GM23338 (cell line): ENCODE data around the gene FAM53B. TPM values are rescaled to one million over a fixed set of nuclear protein-coding genes. Genes with fewer than 3 reads are reported as not detected.

Experiments
- ATAC-seq: fragments of 200-7000 bp; cut with Tn5 transposase; 3 replicates; pipeline ENCODE4 v1.9.1; 2020
- DNase-seq: peaks from one replicate; pipeline ENCODE4 v3.0.0-alpha.2; 2015; ENCODE audit warnings: low spot score
- H2AFZ ChIP-seq: fragments of 200-600 bp; sonication (generic); 2 replicates; pipeline ENCODE4 v1.8.0; 2016; ENCODE audit warnings: antibody characterized with exemption, mild to moderate bottlenecking, moderate library complexity
- H3F3A ChIP-seq: fragments of 200-600 bp; sonication (generic); replicated peaks from 2 replicates; pipeline ENCODE4 v1.8.0; 2017; ENCODE audit warnings: antibody characterized with exemption, mixed run types, low read depth
- H3K27ac ChIP-seq: fragments of 200-600 bp; sonication (generic); 2 replicates; pipeline ENCODE4 v1.6.1; 2016; ENCODE audit warnings: low read depth
- H3K27me3 ChIP-seq: fragments of 200-600 bp; sonication (generic); 2 replicates; pipeline ENCODE4 v1.8.0; 2016; ENCODE audit warnings: mild to moderate bottlenecking, mixed run types, moderate library complexity; ENCODE audit not compliant: insufficient read depth
- H3K36me3 ChIP-seq: fragments of 200-600 bp; sonication (generic); 2 replicates; pipeline ENCODE4 v1.8.0; 2016; ENCODE audit warnings: mild to moderate bottlenecking; ENCODE audit not compliant: insufficient read depth
- H3K4me1 ChIP-seq: fragments of 200-600 bp; sonication (generic); 2 replicates; pipeline ENCODE4 v1.8.0; 2016; ENCODE audit warnings: mild to moderate bottlenecking, moderate library complexity; ENCODE audit not compliant: insufficient read depth
- H3K4me2 ChIP-seq: fragments of 200-600 bp; sonication (generic); 2 replicates; pipeline ENCODE4 v1.7.1; 2017; ENCODE audit warnings: mixed run types
- H3K4me3 ChIP-seq: fragments of 200-600 bp; sonication (generic); 2 replicates; pipeline ENCODE4 v1.6.1; 2016; ENCODE audit warnings: mixed run types
- H3K79me2 ChIP-seq: fragments of 200-600 bp; sonication (generic); replicated peaks from 2 replicates; pipeline ENCODE4 v1.8.0; 2017; ENCODE audit warnings: mild to moderate bottlenecking; ENCODE audit not compliant: insufficient read depth
- H3K9me2 ChIP-seq: fragments of 200-600 bp; sonication (generic); 2 replicates; pipeline ENCODE4 v1.8.0; 2017; ENCODE audit not compliant: insufficient read depth
- H4K20me1 ChIP-seq: fragments of 200-600 bp; sonication (generic); replicated peaks from 2 replicates; pipeline ENCODE4 v1.8.0; 2017; ENCODE audit warnings: mild to moderate bottlenecking; ENCODE audit not compliant: insufficient read depth
- H3K27ac Mint-ChIP-seq: 2 replicates; pipeline ENCODE4 v1.8.0; 2020; ENCODE audit warnings: inconsistent platforms, mild to moderate bottlenecking, moderate library complexity, mixed read lengths
- H3K27me3 Mint-ChIP-seq: 3 replicates; pipeline ENCODE4 v1.8.0; 2022; ENCODE audit warnings: low read depth, mild to moderate bottlenecking, moderate library complexity, mixed read lengths, inconsistent platforms; ENCODE audit not compliant: insufficient read depth, poor library complexity
- H3K36me3 Mint-ChIP-seq: 3 replicates; pipeline ENCODE4 v1.8.0; 2021; ENCODE audit warnings: low read depth, mild to moderate bottlenecking, inconsistent platforms, moderate library complexity, mixed read lengths
- H3K4me1 Mint-ChIP-seq: 3 replicates; pipeline ENCODE4 v1.8.0; 2020; ENCODE audit warnings: mild to moderate bottlenecking, inconsistent platforms, mixed read lengths
- H3K4me3 Mint-ChIP-seq: 3 replicates; pipeline ENCODE4 v1.8.0; 2021; ENCODE audit warnings: moderate library complexity, mild to moderate bottlenecking, inconsistent platforms, mixed read lengths
- H3K9me3 Mint-ChIP-seq: 3 replicates; pipeline ENCODE4 v1.8.0; 2020; ENCODE audit warnings: moderate library complexity, mild to moderate bottlenecking, inconsistent platforms, mixed read lengths
- ZNF331 ChIP-seq: fragments of 250-450 bp; sonication (Bioruptor Pico); IDR thresholded peaks from 2 replicates; pipeline ENCODE4 v1.5.0; 2020; ENCODE audit warnings: low read depth, mild to moderate bottlenecking, moderate library complexity
- polyA plus RNA-seq: library from polyadenylated mRNA; unstranded; fragments of >200 nt; fragmentation: Nextera tagmentation; extraction: Ambion mirVana; gene quantifications from 2 replicates; pipeline ENCODE4 v1.2.1, GENCODE V29; 2016
- total RNA-seq: library from RNA; depleted of rRNA; stranded (reverse); fragments of >200 nt; shearing (Covaris generic); gene quantifications from 2 replicates; pipeline ENCODE4 v1.2.3, GENCODE V29; 2014
- TF ChIP-seq, protein P1 (sequence below): fragments of 250-450 bp; sonication (Bioruptor Pico); IDR thresholded peaks from 2 replicates; pipeline ENCODE4 v1.5.0; 2020; ENCODE audit warnings: mild to moderate bottlenecking, moderate library complexity
- TF ChIP-seq, protein P2 (sequence below): IDR thresholded peaks from one replicate; pipeline ENCODE4 v1.6.1; 2018; ENCODE audit warnings: antibody characterized with exemption; ENCODE audit not compliant: unreplicated experiment

FAM53B gene
- total and polyA plus RNA-seq, 2 experiments from 2014 or later = 3.0 to 20.3 TPM

DNA sequence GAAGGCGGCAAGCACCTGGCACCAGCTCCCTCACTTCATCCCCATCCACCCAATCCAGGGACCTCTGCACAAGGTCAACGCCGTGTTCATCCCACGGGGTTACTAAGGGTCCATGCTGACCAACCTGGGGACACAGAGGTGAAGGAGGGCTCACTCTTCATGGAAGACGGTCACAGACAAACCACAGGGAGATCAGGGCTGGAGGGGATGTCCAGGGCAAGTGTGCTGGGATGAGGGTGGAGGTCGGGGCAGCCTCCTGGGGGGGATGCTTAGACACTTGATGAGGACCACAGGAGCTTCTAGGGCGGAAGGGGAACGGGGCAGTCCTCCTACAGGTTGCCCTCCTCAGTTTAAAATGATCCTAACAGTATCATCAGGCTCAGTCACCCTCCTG is 46.7 kb downstream of the FAM53B start:
- no peak overlapping the region for H3K4me3 ChIP-seq
- Mint-ChIP-seq H3K4me3 (no peak overlapping the region), H3K27ac (peak overlapping the region; percentile 52), H3K27me3 (peaks cover 4% of the 10 kb centered on the region), H3K9me3 (no peaks in the 10 kb centered on the region), H3K36me3 (peaks cover 4% of the 10 kb centered on the region; the same call in 2 of the 3 replicates), H3K4me1 (peaks cover 19% of the 10 kb centered on the region)
- H3K9me2 ChIP-seq = no peaks in the 10 kb centered on the region
- no peaks in the 10 kb centered on the region for H3K4me1 ChIP-seq
- no peak overlapping the region for H3K27ac ChIP-seq
- H3K27me3 ChIP-seq = no peaks in the 10 kb centered on the region
- ATAC-seq = no peak
- no peaks in the 10 kb centered on the region for H4K20me1 ChIP-seq
- DNase-seq = no peak
- no peak overlapping the region for H2AFZ ChIP-seq
- H3K36me3 ChIP-seq = no peaks in the 10 kb centered on the region
- H3K79me2 ChIP-seq = no peaks in the 10 kb centered on the region
- TF ChIP-seq, protein P1, sequence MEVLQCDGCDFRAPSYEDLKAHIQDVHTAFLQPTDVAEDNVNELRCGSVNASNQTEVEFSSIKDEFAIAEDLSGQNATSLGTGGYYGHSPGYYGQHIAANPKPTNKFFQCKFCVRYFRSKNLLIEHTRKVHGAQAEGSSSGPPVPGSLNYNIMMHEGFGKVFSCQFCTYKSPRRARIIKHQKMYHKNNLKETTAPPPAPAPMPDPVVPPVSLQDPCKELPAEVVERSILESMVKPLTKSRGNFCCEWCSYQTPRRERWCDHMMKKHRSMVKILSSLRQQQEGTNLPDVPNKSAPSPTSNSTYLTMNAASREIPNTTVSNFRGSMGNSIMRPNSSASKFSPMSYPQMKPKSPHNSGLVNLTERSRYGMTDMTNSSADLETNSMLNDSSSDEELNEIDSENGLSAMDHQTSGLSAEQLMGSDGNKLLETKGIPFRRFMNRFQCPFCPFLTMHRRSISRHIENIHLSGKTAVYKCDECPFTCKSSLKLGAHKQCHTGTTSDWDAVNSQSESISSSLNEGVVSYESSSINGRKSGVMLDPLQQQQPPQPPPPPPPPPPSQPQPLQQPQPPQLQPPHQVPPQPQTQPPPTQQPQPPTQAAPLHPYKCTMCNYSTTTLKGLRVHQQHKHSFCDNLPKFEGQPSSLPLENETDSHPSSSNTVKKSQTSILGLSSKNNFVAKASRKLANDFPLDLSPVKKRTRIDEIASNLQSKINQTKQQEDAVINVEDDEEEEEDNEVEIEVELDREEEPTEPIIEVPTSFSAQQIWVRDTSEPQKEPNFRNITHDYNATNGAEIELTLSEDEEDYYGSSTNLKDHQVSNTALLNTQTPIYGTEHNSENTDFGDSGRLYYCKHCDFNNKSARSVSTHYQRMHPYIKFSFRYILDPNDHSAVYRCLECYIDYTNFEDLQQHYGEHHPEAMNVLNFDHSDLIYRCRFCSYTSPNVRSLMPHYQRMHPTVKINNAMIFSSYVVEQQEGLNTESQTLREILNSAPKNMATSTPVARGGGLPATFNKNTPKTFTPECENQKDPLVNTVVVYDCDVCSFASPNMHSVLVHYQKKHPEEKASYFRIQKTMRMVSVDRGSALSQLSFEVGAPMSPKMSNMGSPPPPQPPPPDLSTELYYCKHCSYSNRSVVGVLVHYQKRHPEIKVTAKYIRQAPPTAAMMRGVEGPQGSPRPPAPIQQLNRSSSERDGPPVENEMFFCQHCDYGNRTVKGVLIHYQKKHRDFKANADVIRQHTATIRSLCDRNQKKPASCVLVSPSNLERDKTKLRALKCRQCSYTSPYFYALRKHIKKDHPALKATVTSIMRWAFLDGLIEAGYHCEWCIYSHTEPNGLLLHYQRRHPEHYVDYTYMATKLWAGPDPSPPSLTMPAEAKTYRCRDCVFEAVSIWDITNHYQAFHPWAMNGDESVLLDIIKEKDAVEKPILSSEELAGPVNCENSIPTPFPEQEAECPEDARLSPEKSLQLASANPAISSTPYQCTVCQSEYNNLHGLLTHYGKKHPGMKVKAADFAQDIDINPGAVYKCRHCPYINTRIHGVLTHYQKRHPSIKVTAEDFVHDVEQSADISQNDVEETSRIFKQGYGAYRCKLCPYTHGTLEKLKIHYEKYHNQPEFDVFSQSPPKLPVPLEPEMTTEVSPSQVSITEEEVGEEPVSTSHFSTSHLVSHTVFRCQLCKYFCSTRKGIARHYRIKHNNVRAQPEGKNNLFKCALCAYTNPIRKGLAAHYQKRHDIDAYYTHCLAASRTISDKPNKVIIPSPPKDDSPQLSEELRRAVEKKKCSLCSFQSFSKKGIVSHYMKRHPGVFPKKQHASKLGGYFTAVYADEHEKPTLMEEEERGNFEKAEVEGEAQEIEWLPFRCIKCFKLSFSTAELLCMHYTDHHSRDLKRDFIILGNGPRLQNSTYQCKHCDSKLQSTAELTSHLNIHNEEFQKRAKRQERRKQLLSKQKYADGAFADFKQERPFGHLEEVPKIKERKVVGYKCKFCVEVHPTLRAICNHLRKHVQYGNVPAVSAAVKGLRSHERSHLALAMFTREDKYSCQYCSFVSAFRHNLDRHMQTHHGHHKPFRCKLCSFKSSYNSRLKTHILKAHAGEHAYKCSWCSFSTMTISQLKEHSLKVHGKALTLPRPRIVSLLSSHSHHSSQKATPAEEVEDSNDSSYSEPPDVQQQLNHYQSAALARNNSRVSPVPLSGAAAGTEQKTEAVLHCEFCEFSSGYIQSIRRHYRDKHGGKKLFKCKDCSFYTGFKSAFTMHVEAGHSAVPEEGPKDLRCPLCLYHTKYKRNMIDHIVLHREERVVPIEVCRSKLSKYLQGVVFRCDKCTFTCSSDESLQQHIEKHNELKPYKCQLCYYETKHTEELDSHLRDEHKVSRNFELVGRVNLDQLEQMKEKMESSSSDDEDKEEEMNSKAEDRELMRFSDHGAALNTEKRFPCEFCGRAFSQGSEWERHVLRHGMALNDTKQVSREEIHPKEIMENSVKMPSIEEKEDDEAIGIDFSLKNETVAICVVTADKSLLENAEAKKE = no peak
- no peak for TF ChIP-seq ZNF331 (CRISPR knock-in tag)
- TF ChIP-seq, protein P2, sequence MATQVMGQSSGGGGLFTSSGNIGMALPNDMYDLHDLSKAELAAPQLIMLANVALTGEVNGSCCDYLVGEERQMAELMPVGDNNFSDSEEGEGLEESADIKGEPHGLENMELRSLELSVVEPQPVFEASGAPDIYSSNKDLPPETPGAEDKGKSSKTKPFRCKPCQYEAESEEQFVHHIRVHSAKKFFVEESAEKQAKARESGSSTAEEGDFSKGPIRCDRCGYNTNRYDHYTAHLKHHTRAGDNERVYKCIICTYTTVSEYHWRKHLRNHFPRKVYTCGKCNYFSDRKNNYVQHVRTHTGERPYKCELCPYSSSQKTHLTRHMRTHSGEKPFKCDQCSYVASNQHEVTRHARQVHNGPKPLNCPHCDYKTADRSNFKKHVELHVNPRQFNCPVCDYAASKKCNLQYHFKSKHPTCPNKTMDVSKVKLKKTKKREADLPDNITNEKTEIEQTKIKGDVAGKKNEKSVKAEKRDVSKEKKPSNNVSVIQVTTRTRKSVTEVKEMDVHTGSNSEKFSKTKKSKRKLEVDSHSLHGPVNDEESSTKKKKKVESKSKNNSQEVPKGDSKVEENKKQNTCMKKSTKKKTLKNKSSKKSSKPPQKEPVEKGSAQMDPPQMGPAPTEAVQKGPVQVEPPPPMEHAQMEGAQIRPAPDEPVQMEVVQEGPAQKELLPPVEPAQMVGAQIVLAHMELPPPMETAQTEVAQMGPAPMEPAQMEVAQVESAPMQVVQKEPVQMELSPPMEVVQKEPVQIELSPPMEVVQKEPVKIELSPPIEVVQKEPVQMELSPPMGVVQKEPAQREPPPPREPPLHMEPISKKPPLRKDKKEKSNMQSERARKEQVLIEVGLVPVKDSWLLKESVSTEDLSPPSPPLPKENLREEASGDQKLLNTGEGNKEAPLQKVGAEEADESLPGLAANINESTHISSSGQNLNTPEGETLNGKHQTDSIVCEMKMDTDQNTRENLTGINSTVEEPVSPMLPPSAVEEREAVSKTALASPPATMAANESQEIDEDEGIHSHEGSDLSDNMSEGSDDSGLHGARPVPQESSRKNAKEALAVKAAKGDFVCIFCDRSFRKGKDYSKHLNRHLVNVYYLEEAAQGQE = no peak
- H3K4me2 ChIP-seq = no peak overlapping the region
- H3F3A ChIP-seq = no peaks in the 10 kb centered on the region
